CD4-positive, alpha-beta memory T cell (primary cell): ENCODE data around the gene KIF18B. TPM values are rescaled to one million over a fixed set of nuclear protein-coding genes. Genes with fewer than 3 reads are reported as not detected.

ENCODE experiments used
- CTCF ChIA-PET: fragments of 350-600 bp; sonication (Branson Sonifier 250); formaldehyde crosslinking; loops from one replicate; lab custom pipeline; 2021; ENCODE audit warnings: inconsistent platforms; ENCODE audit not compliant: partially characterized antibody; lab: Charles Lee
- POLR2A ChIA-PET: fragments of 350-600 bp; sonication (Branson Sonifier 250); formaldehyde crosslinking; loops from one replicate; lab custom pipeline; 2021; ENCODE audit not compliant: partially characterized antibody; lab: Charles Lee
- DNase-seq, 5 donors: peaks; one replicate each; pipeline versions ENCODE4 v3.0.0 to v3.0.0-alpha.2; 2020 to 2022; ENCODE audit warnings: mixed read lengths in 1 of 5
- H3K27ac ChIP-seq: one replicate; pipeline ENCODE4 v1.7.0; 2013; ENCODE audit warnings: low read depth, low read length
- H3K27me3 ChIP-seq: 2 replicates; pipeline ENCODE4 v1.7.0; 2013; ENCODE audit warnings: mild to moderate bottlenecking, low read length, moderate library complexity; ENCODE audit not compliant: insufficient read depth
- H3K36me3 ChIP-seq: 2 replicates; pipeline ENCODE4 v1.7.0; 2013; ENCODE audit warnings: mild to moderate bottlenecking, low read length, moderate library complexity; ENCODE audit not compliant: insufficient read depth
- H3K4me1 ChIP-seq: 2 replicates; pipeline ENCODE4 v1.7.0; 2013; ENCODE audit warnings: mild to moderate bottlenecking, low read length, moderate library complexity; ENCODE audit not compliant: insufficient read depth
- H3K4me3 ChIP-seq, 2 donors: one replicate each; pipeline ENCODE4 v1.7.0; 2013; ENCODE audit warnings: low read length in 2 of 2, mild to moderate bottlenecking in 1 of 2
- H3K9me3 ChIP-seq, 2 donors: one replicate each; pipeline ENCODE4 v1.7.0; 2013; ENCODE audit warnings: low read length in 2 of 2, control low read depth in 1 of 2; ENCODE audit not compliant: control insufficient read depth in 1 of 2
- H3K27ac Mint-ChIP-seq, 7 donors: one replicate each; pipeline ENCODE4 v1.8.0; 2020 to 2021; ENCODE audit warnings: mixed read lengths in 7 of 7, mild to moderate bottlenecking in 6 of 7, inconsistent platforms in 3 of 7, moderate library complexity in 3 of 7
- H3K27me3 Mint-ChIP-seq, 2 donors: one replicate each; pipeline ENCODE4 v1.8.0; 2020 to 2021; ENCODE audit warnings: mixed read lengths in 2 of 2
- H3K36me3 Mint-ChIP-seq, 2 donors: one replicate each; pipeline ENCODE4 v1.8.0; 2020 to 2021; ENCODE audit warnings: mixed read lengths in 2 of 2, inconsistent platforms in 1 of 2, mild to moderate bottlenecking in 1 of 2
- H3K4me1 Mint-ChIP-seq, 4 donors: one replicate each; pipeline ENCODE4 v1.8.0; 2020 to 2021; ENCODE audit warnings: mixed read lengths in 4 of 4, mild to moderate bottlenecking in 1 of 4
- H3K4me3 Mint-ChIP-seq, 8 donors: one replicate each; pipeline ENCODE4 v1.8.0; 2020 to 2021; ENCODE audit warnings: mixed read lengths in 8 of 8, mild to moderate bottlenecking in 7 of 8, moderate library complexity in 6 of 8, inconsistent platforms in 3 of 8
- H3K9me3 Mint-ChIP-seq, 8 donors: one replicate each; pipeline ENCODE4 v1.8.0; 2020 to 2021; ENCODE audit warnings: mixed read lengths in 8 of 8, mild to moderate bottlenecking in 5 of 8, inconsistent platforms in 3 of 8, moderate library complexity in 1 of 8
- intact Hi-C: fragments of 100-400 bp; cut with micrococcal nuclease; formaldehyde crosslinking; loops from one replicate; pipeline ENCODE4 v1.15.1; 2023
- polyA plus RNA-seq, 2 donors: library from polyadenylated mRNA; unstranded; fragments of 300-500 nt; fragmentation: Illumina TruSeq; gene quantifications; one replicate each; pipeline ENCODE4 v1.2.3, GENCODE V29; 2021
- total RNA-seq, 2 experiments: library from RNA; stranded (reverse); gene quantifications; one replicate each; pipeline ENCODE4 v1.2.3, GENCODE V29; 2021

The KIF18B gene
- total and polyA plus RNA-seq, 4 experiments from 2014 or later = not detected

DNA sequence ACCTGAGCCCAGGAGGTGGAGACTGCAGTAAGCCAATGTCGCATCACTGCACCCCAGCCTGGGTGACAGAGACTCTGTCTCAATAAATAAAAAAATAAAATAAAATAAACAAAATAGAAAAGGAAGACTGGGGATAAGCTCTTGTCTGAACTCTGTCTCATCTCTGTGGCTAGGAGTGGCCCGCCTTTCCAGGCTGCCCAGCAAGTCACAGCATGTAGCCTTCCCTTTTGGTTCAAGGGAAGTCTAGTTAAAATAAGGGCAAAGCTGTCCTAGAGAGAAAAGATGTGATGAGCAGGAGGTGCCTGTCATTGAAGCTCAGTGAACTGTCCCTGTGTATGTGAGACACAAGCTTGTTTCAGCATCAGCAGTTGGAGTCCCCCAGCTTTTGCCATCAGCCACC is 29.6 kb downstream of the KIF18B start:
- Mint-ChIP-seq H3K4me3 (no peak overlapping the region), H3K4me1 (peaks cover 4 to 6% (median 6%) of the 10 kb centered on the region in 4 donors), H3K36me3 (no peaks in the 10 kb centered on the region), H3K27me3 (peaks cover 9 to 15% of the 10 kb centered on the region in 2 donors), H3K27ac (no peak overlapping the region), H3K9me3 (no peaks in the 10 kb centered on the region)
- POLR2A ChIA-PET = no interaction called here
- H3K4me1 ChIP-seq = no peaks in the 10 kb centered on the region
- no peaks in the 10 kb centered on the region for H3K27me3 ChIP-seq
- no peaks in the 10 kb centered on the region for H3K36me3 ChIP-seq
- intact Hi-C loops = no loop called here
- H3K27ac ChIP-seq = no peak overlapping the region
- DNase-seq = no peak
- H3K4me3 ChIP-seq = no peak overlapping the region
- H3K9me3 ChIP-seq = no peaks in the 10 kb centered on the region
- CTCF ChIA-PET = interaction anchor here (0.7 to 6.7 kb wide), 4 partner anchors 9 to 180 kb away, joined by 3 to 76 read pairs (median 22); no protein-coding TSS in a partner anchor

DNA sequence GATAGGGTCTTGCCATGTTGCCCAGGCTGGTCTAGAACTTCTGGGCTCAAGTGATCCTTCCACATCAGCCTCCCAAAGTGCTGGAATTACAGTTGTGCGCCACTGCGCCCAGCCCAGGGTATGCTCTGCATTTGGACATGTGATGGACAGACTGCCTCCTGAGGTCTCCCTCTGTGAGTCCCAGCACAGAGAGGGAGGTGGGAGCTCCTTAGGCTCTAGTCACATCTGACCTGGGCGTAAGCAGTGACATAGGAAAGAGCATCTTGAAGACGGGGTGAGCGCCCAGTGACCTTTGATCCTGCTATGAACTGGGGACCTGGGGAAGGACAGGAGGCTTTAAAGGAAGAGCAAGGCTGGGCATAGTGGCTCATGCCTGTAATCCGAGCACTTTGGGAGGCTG is 30.1 kb downstream of the KIF18B start:
- H3K27ac Mint-ChIP-seq = peak overlapping the region in 1 of 7 donors; percentile 29
- DNase-seq = no peak
- H3K27me3 Mint-ChIP-seq = peaks cover 10 to 20% of the 10 kb centered on the region in 2 donors
- no peak overlapping the region for H3K4me3 ChIP-seq
- H3K27ac ChIP-seq = no peak overlapping the region
- POLR2A ChIA-PET = no interaction called here
- H3K9me3 Mint-ChIP-seq = no peaks in the 10 kb centered on the region
- no peak overlapping the region for H3K4me3 Mint-ChIP-seq
- H3K27me3 ChIP-seq = no peaks in the 10 kb centered on the region
- no peaks in the 10 kb centered on the region for H3K36me3 ChIP-seq
- peaks cover 4 to 9% (median 7%) of the 10 kb centered on the region in 4 donors for H3K4me1 Mint-ChIP-seq
- intact Hi-C loops = no loop called here
- H3K4me1 ChIP-seq = no peaks in the 10 kb centered on the region
- no peaks in the 10 kb centered on the region for H3K36me3 Mint-ChIP-seq
- CTCF ChIA-PET = interaction anchor here (1.6 to 6.7 kb wide), 3 partner anchors 8 to 181 kb away, joined by 4 to 76 read pairs (median 40); no protein-coding TSS in a partner anchor
- no peaks in the 10 kb centered on the region for H3K9me3 ChIP-seq

DNA sequence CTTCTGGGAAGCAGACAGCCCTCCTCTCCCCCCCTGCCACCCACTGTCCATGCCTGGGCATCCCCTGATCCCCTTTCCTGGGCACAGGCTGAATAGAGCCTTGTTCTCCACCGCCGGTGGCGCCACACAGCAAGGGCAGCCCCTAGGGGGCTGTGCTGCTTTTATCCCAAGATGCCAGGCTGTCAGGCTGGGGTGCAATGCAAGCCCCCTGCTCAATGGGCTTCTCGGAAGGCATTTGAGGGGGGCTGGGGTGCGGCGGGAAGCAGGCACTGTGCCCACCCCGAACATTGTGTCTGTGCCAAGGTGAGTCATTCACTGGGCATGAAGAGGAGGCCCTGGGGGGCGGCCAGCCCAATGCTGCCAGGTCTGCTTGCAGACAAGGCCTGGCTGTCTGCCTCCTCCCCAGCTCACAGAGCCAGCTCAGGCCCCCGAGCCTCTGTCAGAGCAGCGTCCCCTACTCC is 30.8 kb downstream of the KIF18B start:
- Histone ChIP-seq H3K9me3 (no peaks in the 10 kb centered on the region), H3K36me3 (no peaks in the 10 kb centered on the region), H3K4me1 (no peaks in the 10 kb centered on the region), H3K4me3 (no peak overlapping the region), H3K27me3 (no peaks in the 10 kb centered on the region), H3K27ac (no peak overlapping the region)
- ChIA-PET CTCF (interaction anchor here (4.8 to 6.7 kb wide), 2 partner anchors 104 to 182 kb away, joined by 40 to 76 read pairs; no protein-coding TSS in a partner anchor), POLR2A (no interaction called here)
- Mint-ChIP-seq H3K4me1 (peaks cover 4 to 11% (median 8%) of the 10 kb centered on the region in 4 donors), H3K4me3 (no peak overlapping the region), H3K27ac (no peak overlapping the region), H3K27me3 (peaks cover 12 to 22% of the 10 kb centered on the region in 2 donors), H3K9me3 (no peaks in the 10 kb centered on the region), H3K36me3 (no peaks in the 10 kb centered on the region)
- no peak for DNase-seq
- intact Hi-C loops = no loop called here

DNA sequence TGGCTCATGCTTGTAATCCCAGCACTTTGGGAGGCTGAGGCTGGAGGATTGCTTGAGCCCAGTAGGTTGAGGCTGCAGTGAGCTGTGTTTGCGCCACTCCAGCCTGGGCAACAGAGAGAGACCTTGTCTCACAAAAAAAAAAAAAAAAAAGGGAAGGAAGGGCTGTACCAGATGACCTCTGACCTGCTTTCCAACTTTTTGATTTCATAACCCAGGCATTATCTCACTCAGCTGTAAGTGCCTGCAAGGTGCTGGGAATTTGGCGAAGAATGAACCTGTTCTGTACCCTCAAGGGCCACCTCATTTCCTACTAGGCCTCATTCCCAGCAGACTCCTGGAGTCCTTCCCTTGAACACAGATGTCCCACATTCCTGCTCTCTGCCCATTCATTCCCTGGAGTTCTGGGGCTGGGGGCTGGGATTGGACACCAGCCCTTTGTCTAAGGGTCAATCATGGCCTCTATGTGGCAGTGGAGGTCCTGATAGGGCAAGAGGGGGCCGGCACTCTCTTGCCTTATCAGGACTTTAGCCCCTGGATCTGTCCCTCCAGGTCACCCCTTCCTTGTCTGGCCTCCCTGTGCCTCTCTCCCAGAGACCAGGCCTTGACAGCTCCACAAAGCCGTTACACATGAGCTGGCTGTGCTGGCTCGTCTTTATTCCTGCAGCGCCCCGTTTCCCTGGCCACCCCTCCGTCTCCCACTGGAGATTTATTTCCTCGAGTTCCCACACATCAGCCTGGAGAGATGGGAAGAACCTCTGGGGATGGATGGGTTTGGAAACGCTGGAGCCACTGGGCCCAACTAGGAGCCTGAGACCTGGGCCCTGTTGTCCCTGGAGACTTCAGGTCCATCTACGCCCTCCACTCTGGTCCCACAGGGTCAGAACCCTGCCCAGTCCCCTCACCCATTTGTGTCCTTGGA is 31.5 kb downstream of the KIF18B start:
- H3K4me3 Mint-ChIP-seq = no peak overlapping the region
- H3K4me1 Mint-ChIP-seq = peaks cover 6 to 11% (median 10%) of the 10 kb centered on the region in 4 donors
- intact Hi-C loops = no loop called here
- H3K27me3 Mint-ChIP-seq = peaks cover 16 to 18% of the 10 kb centered on the region in 2 donors
- Histone ChIP-seq H3K4me3 (no peak overlapping the region), H3K36me3 (no peaks in the 10 kb centered on the region), H3K27me3 (no peaks in the 10 kb centered on the region), H3K27ac (no peak overlapping the region), H3K9me3 (no peaks in the 10 kb centered on the region), H3K4me1 (no peaks in the 10 kb centered on the region)
- no peaks in the 10 kb centered on the region for H3K36me3 Mint-ChIP-seq
- POLR2A ChIA-PET = interaction anchor here (0.6 kb wide), 1 partner anchor 178 kb away, joined by 5 read pairs; no protein-coding TSS in a partner anchor
- peak overlapping the region in 1 of 7 donors; percentile 57 for H3K27ac Mint-ChIP-seq
- no peaks in the 10 kb centered on the region for H3K9me3 Mint-ChIP-seq
- CTCF ChIA-PET = no interaction called here
- DNase-seq = no peak

DNA sequence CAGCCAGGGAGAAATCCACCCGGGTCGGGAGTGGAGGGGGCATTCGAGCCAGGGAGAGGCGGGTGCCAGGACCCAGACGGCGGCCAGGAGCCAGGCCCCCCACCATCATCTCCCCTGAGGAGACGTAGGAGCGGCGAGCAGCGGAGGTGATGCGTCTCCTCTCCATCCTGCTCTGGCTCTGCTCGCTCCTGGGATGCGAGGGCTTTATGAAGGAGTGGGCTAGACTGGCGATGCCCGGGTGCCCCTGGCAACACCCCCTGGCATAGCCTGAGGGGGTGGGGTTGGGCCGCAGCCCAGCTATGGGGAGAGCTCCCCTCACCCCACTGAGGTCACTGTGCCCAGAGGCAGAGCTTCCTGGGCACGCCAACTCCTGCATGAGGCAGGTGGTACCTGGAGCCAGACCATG is 32.2 kb downstream of the KIF18B start, which contains the start of gene GFAP:
Gene GFAP (minus strand): TSS at position 180 of the 406 bp plus-strand sequence. CDS start 14 bp downstream, at position 166.
- DNase-seq = no peak
- no peaks in the 10 kb centered on the region for H3K27me3 ChIP-seq
- Mint-ChIP-seq H3K9me3 (no peaks in the 10 kb centered on the region), H3K27ac (peak within 1 kb of the TSS in 1 of 7 donors; percentile 57), H3K36me3 (no peaks in the 10 kb centered on the region), H3K27me3 (peaks cover 17 to 25% of the 10 kb centered on the region in 2 donors), H3K4me3 (peak within 1 kb of the TSS in 1 of 8 donors; percentile 41), H3K4me1 (peaks cover 9 to 17% (median 13%) of the 10 kb centered on the region in 4 donors)
- ChIA-PET CTCF (no interaction called here), POLR2A (no interaction called here)
- H3K4me1 ChIP-seq = no peaks in the 10 kb centered on the region
- intact Hi-C loops = no loop called here
- no peak within 1 kb of the TSS for H3K4me3 ChIP-seq
- H3K9me3 ChIP-seq = no peaks in the 10 kb centered on the region
- H3K27ac ChIP-seq = no peak within 1 kb of the TSS
- no peaks in the 10 kb centered on the region for H3K36me3 ChIP-seq

DNA sequence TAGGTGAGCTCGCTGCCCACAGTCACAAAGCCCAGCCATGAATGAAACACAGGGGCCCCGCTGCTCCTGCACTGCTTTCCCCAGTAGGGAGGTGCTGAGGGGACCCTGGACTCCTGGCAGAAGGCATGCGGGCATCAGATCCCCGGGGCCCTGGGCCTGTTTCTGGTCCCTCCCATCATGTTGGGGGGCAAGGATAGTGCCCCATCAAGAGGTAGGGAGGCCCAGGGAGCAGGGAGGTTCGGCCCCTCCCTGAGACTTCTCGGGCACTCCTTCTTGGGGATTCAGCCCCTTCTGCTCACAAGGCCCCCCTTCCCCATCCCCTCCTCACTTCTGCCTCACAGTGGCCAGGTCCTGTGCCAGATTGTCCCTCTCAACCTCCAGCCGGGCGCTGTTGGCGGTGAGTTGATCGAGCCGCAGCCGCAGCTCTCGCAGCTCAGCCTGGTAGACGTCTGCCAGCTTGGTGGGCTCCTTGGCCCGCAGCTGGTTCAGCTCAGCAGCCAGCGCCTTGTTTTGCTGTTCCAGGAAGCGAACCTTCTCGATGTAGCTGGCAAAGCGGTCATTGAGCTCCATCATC is 32.8 kb downstream of the KIF18B start:
- H3K4me1 Mint-ChIP-seq = peaks cover 9 to 17% (median 12%) of the 10 kb centered on the region in 4 donors
- Histone ChIP-seq H3K4me1 (no peaks in the 10 kb centered on the region), H3K9me3 (no peaks in the 10 kb centered on the region), H3K36me3 (no peaks in the 10 kb centered on the region), H3K4me3 (no peak overlapping the region), H3K27ac (no peak overlapping the region), H3K27me3 (no peaks in the 10 kb centered on the region)
- intact Hi-C loops = no loop called here
- no peaks in the 10 kb centered on the region for H3K9me3 Mint-ChIP-seq
- H3K27me3 Mint-ChIP-seq = peaks cover 15 to 25% of the 10 kb centered on the region in 2 donors
- ChIA-PET POLR2A (no interaction called here), CTCF (no interaction called here)
- H3K27ac Mint-ChIP-seq = no peak overlapping the region
- no peaks in the 10 kb centered on the region for H3K36me3 Mint-ChIP-seq
- no peak for DNase-seq
- no peak overlapping the region for H3K4me3 Mint-ChIP-seq

DNA sequence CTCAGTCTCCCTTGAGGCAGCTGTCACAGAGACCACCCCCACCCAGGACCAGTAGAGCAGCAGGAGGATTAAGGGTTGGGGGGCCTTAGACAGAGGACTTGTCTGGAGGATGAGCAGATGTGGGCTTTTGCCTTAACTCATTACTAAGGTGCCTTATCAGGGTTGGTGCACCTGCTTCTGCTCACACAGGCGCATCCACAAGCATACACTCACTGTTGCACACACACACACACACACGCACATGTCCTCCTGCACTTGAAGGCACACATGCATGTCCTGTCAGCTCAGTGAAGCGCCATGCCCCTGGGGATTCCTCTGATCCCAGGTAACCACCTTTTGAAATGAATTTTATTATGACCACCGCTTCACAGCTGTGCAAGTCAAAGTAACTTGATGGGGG is 33.4 kb downstream of the KIF18B start:
- H3K36me3 Mint-ChIP-seq = no peaks in the 10 kb centered on the region
- intact Hi-C loops = no loop called here
- peaks cover 15 to 25% of the 10 kb centered on the region in 2 donors for H3K27me3 Mint-ChIP-seq
- Histone ChIP-seq H3K9me3 (no peaks in the 10 kb centered on the region), H3K27me3 (no peaks in the 10 kb centered on the region), H3K27ac (no peak overlapping the region), H3K4me3 (no peak overlapping the region), H3K4me1 (no peaks in the 10 kb centered on the region), H3K36me3 (no peaks in the 10 kb centered on the region)
- no peak overlapping the region for H3K27ac Mint-ChIP-seq
- POLR2A ChIA-PET = no interaction called here
- no peak for DNase-seq
- CTCF ChIA-PET = interaction anchor here (1.6 kb wide), 1 partner anchor 105 kb away, joined by 3 read pairs; no protein-coding TSS in a partner anchor
- H3K9me3 Mint-ChIP-seq = no peaks in the 10 kb centered on the region
- H3K4me3 Mint-ChIP-seq = no peak overlapping the region
- H3K4me1 Mint-ChIP-seq = peaks cover 9 to 17% (median 12%) of the 10 kb centered on the region in 4 donors
